Muscle layer of duodenum (tissue), 2 donors: ENCODE data around the gene VWA5B2.
A peak's percentile ranks its signal among the peaks of the same experiment; 100 is the strongest.
"Not testable (repeated sequence)": the region's sequence is repeated elsewhere in the genome, so short reads cannot be mapped to it uniquely, and the experiment has no call there.

ENCODE experiments used
- H3K27ac ChIP-seq: one replicate; pipeline ENCODE4 v1.7.0; 2013; ENCODE audit warnings: mild to moderate bottlenecking, low read length
- H3K27me3 ChIP-seq: one replicate; pipeline ENCODE4 v1.7.0; 2013; ENCODE audit warnings: low read depth, mild to moderate bottlenecking, control low read depth, low read length
- H3K36me3 ChIP-seq, 2 donors: one replicate each; pipeline ENCODE4 v1.7.0; 2013; ENCODE audit warnings: low read length in 2 of 2, control low read depth in 1 of 2, mild to moderate bottlenecking in 1 of 2; ENCODE audit not compliant: insufficient read depth in 2 of 2, control insufficient read depth in 1 of 2
- H3K4me1 ChIP-seq, 2 donors: one replicate each; pipeline ENCODE4 v1.7.0; 2013; ENCODE audit warnings: low read length in 2 of 2, mild to moderate bottlenecking in 2 of 2, control low read depth in 1 of 2, moderate library complexity in 1 of 2; ENCODE audit not compliant: insufficient read depth in 2 of 2, control insufficient read depth in 1 of 2
- H3K4me3 ChIP-seq, 2 donors: one replicate each; pipeline ENCODE4 v1.7.0; 2013; ENCODE audit warnings: low read length in 2 of 2, low read depth in 1 of 2, mild to moderate bottlenecking in 1 of 2
- H3K9me3 ChIP-seq, 2 donors: one replicate each; pipeline ENCODE4 v1.7.0; 2013; ENCODE audit warnings: low read length in 2 of 2, control low read depth in 1 of 2, mild to moderate bottlenecking in 1 of 2; ENCODE audit not compliant: control insufficient read depth in 1 of 2
- donor health status: healthy.

VWA5B2 gene

DNA sequence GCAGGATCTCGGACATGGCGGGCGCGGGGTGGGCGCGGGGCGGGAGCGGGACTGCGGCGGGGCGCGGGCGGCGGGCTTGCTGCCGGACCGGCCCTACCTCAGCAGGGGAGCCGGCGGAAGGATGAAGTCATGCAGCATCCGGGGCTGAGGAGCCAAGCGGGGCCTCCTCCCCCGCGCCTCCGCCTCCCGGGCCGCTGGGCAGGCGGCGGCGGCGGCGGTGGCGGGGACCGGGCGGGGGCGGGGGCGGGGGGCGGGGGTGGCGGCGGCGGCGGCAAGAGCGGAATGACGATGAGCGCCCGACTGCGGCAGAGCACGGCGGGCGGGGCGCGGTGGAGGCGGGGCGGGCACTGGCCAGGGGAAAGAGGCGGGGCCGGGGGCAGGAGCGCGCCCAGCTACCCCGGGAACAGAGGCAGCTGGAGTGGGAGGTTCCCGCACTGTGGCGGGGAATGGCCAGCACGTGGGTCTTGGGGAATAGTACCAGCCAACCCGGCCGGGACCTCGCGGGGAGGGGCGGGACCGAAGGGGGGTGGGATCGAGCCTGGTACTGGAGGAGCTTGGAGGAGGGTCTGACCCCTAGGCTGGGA lies 32.0 kb downstream of the VWA5B2 start, which contains the start of gene CAMK2N2:
CAMK2N2 (minus strand) TSS at position 284 of the 584 bp plus-strand sequence; CDS start at position 16, 268 bp downstream.
- Histone ChIP-seq H3K4me1 (peaks cover 8 to 31% of the 10 kb centered on the region in 2 donors), H3K9me3 (no peaks in the 10 kb centered on the region), H3K27me3 (peaks cover 30% of the 10 kb centered on the region), H3K36me3 (peaks cover 0 to 8% of the 10 kb centered on the region in 2 donors), H3K27ac (no peak within 1 kb of the TSS), H3K4me3 (peak within 1 kb of the TSS; percentile 7 to 59)

DNA sequence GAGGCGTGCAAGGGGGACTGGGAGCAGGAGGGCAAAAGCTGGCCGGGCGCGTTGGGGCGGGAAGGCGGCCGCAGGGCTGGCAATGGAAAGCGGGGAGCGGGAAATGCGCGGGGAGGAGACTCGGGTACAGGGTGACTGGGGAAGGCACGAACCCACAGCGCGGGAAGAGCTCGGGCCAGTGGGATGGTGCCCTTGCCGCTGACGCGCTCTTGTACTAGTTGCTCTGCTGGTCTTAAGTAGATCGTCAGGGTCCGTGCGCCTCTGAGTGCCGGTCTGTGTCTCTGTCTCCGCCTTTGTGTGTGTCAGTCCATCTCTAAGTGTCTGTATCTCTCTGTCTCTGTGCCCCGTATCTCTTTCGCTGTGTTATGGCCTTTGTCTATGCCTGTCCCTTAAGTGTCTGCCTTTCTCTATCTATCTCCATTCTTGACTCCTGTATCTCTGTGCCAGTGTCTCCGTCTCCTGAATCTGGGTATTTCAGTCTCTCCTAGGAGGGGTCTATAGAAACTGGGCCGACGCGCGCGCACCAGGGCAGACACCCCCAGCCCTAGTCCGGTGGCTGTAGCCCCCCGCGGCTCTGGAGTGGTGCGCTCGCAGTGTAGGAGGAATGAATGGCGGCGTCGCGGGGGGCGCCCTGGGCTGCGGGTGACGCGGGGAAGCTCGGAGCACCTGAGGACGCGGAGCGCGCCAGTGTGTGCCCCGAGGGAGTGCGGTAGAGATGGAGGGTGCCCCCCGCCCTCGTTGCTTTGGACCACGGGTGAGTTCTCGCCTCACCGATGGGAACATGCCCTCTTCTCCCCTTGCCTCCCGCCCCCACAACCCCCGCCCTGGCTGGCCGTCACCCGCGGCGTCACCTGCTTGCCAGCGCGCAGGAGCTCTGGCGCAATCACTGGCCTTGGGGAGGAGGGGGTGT lies 32.7 kb downstream of the VWA5B2 start:
- Histone ChIP-seq H3K4me3 (peak overlapping the region; percentile 7 to 59), H3K36me3 (peaks cover 0 to 8% of the 10 kb centered on the region in 2 donors), H3K27me3 (peaks cover 30% of the 10 kb centered on the region), H3K4me1 (peaks cover 8 to 31% of the 10 kb centered on the region in 2 donors), H3K27ac (no peak overlapping the region), H3K9me3 (no peaks in the 10 kb centered on the region)

DNA sequence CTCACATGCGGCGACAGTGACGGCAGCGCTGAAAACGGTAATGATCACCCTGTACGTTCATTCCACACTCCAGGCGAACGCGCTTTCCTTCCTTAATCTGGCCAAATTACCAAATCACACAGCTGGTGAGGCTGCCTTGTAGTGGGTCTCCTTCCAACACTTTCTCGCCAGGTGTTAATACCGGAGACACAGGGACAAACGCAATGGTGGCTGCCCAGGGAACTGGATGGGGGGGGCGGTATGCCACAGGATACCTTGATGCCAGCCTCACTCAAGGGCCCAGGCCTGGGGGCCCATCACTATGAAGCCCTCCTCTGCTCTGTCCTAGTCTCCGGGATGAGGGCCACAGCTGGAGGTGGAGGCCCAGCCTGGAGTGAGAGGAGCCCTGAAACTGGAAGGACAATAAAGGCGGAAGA lies 33.4 kb downstream of the VWA5B2 start:
- Histone ChIP-seq H3K27ac (no peak overlapping the region), H3K4me1 (peaks cover 8 to 31% of the 10 kb centered on the region in 2 donors), H3K9me3 (no peaks in the 10 kb centered on the region), H3K36me3 (peaks cover 0 to 8% of the 10 kb centered on the region in 2 donors), H3K27me3 (peaks cover 30% of the 10 kb centered on the region), H3K4me3 (no peak overlapping the region)

DNA sequence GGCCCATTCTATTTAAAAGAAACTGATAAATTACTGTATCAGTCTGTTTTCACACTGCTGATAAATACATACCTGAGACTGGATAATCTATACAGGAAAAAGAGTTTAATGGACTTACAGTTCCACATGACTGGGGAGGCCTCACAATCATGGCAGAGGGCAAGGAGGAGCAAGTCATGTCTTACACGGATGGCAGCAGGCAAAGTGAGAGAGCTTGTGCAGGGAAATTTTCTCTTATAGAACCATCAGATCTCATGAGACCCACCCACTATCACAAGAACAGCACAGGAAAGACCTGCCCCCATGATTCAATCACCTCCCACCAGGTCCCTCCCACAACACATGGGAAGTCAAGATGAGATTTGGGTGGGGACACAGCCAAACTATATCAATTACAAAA lies 37.9 kb downstream of the VWA5B2 start:
- not testable (repeated sequence) for H3K36me3 ChIP-seq, H3K27ac ChIP-seq, H3K4me3 ChIP-seq, H3K4me1 ChIP-seq, H3K27me3 ChIP-seq, H3K9me3 ChIP-seq

DNA sequence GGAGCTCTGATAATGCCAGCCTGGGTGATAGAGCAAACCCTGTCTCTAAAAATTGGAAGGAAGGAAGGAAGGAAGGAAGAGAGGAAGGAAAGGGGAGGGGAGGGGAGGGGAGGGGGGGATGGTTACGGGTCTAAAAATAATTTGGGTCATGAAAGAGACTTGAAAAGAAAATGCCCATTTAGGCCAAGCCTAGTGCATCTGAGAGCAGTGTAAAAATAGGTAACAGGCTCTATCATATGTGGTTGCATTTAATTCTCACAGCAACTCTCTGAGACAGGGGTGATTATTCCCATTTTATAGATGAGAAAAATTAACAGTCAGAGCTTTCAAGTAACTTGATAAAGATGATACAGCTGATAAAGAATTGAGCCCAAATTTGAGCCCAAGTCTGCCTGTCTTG lies 42.9 kb downstream of the VWA5B2 start:
- Histone ChIP-seq H3K4me3 (no peak overlapping the region), H3K27ac (no peak overlapping the region), H3K36me3 (no peaks in the 10 kb centered on the region), H3K4me1 (no peaks in the 10 kb centered on the region), H3K9me3 (no peaks in the 10 kb centered on the region), H3K27me3 (peaks cover 19% of the 10 kb centered on the region)

DNA sequence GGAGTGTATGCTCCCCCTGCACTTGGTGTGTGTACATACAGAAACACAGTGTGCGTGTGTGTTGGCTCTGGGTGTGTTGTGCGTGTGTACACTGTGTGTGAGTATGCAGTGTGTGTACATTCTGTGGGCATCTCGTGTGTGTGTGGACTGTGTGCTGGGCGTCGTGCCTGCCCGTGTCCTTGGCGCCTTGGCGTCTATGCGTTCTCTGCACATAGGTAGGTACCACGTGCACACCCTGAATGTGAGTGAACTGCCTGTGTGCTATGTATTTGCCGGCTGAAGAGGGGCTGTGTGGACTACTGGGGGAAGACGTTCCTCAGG lies 46.0 kb downstream of the VWA5B2 start:
- Histone ChIP-seq H3K27ac (no peak overlapping the region), H3K27me3 (peaks cover 19% of the 10 kb centered on the region)

DNA sequence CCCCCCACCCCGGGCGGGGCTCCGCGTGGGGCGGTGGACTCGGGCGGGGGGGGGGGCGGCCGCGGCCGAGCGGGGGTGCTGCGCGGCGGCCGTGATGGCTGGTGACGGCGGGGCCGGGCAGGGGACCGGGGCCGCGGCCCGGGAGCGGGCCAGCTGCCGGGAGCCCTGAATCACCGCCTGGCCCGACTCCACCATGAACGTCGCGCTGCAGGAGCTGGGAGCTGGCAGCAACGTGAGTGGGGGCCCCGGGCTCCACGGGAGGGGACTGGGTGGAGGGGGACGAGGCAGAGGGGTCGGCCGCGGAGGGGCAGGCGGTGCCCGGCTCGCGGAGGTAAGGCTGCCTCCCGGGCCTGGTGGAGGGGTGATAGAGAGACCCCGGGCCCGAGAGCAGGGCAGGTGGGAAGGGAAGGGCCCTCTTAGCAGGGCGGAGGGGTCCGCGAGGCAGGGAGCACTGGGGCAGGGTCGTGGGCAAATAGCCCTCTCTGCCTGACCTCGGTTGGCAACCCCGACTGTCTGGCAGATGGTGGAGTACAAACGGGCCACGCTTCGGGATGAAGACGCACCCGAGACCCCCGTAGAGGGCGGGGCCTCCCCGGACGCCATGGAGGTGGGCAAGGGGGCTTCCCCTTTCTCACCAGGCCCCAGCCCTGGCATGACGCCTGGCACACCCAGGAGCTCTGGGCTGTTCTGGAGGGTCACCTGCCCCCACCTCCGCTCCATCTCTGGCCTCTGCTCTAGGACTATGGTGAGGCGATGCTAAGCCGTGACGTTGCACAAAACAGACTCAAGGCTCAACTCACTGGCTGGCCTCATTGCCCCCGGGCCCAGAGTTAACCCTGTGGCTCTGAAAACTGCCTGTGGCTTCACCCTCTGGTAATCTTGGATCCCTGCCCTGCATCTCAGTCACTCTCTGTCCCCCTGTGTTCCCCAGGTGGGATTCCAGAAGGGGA lies 46.9 kb downstream of the VWA5B2 start, which contains the start of gene ECE2:
ECE2 (plus strand) TSS at position 62 of the 950 bp plus-strand sequence; CDS start at position 194, 132 bp downstream.
- Histone ChIP-seq H3K27me3 (peaks cover 19% of the 10 kb centered on the region), H3K27ac (no peak within 1 kb of the TSS), H3K4me3 (no peak within 1 kb of the TSS), H3K36me3 (no peaks in the 10 kb centered on the region), H3K9me3 (no peaks in the 10 kb centered on the region), H3K4me1 (no peaks in the 10 kb centered on the region)

More for the DNA sequence above, 46.0 kb downstream of the VWA5B2 start:
- H3K4me1 ChIP-seq, result no peaks in the 10 kb centered on the region
- no peak overlapping the region for H3K4me3 ChIP-seq
- H3K36me3 ChIP-seq, result no peaks in the 10 kb centered on the region
- no peaks in the 10 kb centered on the region for H3K9me3 ChIP-seq

DNA sequence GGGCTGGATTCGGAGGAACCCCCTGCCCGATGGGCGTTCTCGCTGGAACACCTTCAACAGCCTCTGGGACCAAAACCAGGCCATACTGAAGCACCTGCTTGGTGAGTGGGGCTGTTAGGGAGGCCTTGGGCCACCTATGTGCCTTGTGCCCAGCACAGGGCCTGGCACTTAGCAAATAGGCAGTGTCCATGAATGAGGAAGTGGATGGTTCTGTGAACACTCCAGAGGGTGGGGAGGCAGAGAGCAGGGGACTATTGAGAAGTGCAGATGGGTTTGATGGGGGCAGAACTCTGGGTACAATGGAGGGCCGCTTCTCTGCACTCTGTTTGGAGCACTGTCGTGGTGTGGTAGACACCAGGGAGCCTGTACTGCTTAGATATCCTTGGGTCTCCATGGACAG lies 48.0 kb downstream of the VWA5B2 start:
- peaks cover 19% of the 10 kb centered on the region for H3K27me3 ChIP-seq
- H3K27ac ChIP-seq, result no peak overlapping the region
- no peaks in the 10 kb centered on the region for H3K9me3 ChIP-seq
- H3K36me3 ChIP-seq, result no peaks in the 10 kb centered on the region
- H3K4me3 ChIP-seq, result no peak overlapping the region
- H3K4me1 ChIP-seq, result no peaks in the 10 kb centered on the region

DNA sequence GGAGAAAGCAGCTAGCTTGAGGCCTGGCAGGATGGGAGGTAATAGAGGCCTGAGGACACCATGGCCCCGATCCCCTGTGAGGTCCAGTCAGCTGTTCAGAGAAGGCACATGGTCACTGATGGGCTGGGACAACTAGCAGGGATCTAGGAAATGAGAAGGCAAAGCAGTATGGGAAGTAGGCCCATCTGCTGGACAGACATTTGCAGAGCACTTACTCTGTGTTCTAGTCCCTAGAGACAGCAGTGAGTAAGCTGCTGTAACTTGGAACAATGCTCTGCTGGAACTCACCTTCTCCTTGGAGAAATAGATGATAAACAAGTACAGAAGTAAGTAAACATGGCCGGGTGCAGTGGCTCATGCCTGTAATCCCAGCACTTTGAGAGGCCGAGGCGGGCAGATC lies 53.6 kb downstream of the VWA5B2 start:
- no peak overlapping the region for H3K4me3 ChIP-seq
- H3K27ac ChIP-seq, result no peak overlapping the region
- H3K9me3 ChIP-seq, result no peaks in the 10 kb centered on the region
- H3K27me3 ChIP-seq, result no peaks in the 10 kb centered on the region
- H3K36me3 ChIP-seq, result no peaks in the 10 kb centered on the region
- H3K4me1 ChIP-seq, result no peaks in the 10 kb centered on the region

DNA sequence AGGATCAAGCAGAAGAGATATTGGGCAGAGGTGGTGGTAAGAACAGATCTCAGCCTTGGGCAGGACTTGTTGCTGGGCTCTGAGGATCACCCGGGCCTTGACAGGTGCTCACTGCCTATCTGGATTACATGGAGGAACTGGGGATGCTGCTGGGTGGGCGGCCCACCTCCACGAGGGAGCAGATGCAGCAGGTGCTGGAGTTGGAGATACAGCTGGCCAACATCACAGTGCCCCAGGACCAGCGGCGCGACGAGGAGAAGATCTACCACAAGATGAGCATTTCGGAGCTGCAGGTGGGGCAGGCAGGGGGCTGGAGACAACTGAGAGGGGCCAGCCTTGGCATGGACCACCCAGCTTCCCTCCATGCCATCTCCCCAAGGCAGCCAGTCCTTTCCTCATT lies 54.3 kb downstream of the VWA5B2 start:
- Histone ChIP-seq H3K4me3 (no peak overlapping the region), H3K4me1 (no peaks in the 10 kb centered on the region), H3K27ac (no peak overlapping the region), H3K36me3 (no peaks in the 10 kb centered on the region), H3K9me3 (no peaks in the 10 kb centered on the region), H3K27me3 (no peaks in the 10 kb centered on the region)

DNA sequence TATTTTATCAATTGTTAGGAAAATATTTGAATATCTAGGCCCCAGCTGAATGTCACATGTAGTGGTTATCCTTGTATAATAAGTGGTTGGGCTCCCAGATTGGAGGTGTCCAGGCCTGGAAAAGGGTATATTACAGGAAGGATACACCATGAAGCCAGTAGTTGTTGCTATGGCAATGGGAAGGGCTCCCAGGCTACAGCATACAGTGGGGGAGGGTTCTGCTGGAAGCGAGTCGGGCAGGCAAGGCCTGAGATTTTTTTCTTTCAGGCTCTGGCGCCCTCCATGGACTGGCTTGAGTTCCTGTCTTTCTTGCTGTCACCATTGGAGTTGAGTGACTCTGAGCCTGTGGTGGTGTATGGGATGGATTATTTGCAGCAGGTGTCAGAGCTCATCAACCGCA lies 55.3 kb downstream of the VWA5B2 start:
- H3K27me3 ChIP-seq, result no peaks in the 10 kb centered on the region
- H3K4me1 ChIP-seq, result no peaks in the 10 kb centered on the region
- H3K9me3 ChIP-seq, result no peaks in the 10 kb centered on the region
- H3K36me3 ChIP-seq, result no peaks in the 10 kb centered on the region
- H3K27ac ChIP-seq, result no peak overlapping the region
- H3K4me3 ChIP-seq, result no peak overlapping the region
